H1 (cell line): Measurements from ENCODE around the gene MARK3.

Source experiments
- CTCF ChIP-seq, 3 experiments: IDR thresholded peaks; 1 replicate in 2 of 3; 2 replicates in 1 of 3; pipeline versions ENCODE4 v1.5.1 to v1.6.1; 2011; ENCODE audit warnings: low read length in 3 of 3, mild to moderate bottlenecking in 3 of 3, inconsistent platforms in 2 of 3, low read depth in 1 of 3, moderate library complexity in 1 of 3; ENCODE audit not compliant: insufficient read depth in 1 of 3; ENCODE audit errors: control extremely low read depth in 1 of 3
- EGR1 ChIP-seq: IDR thresholded peaks from 2 replicates; pipeline ENCODE4 v1.6.1; 2011; ENCODE audit warnings: low read depth, low read length, borderline replicate concordance
- EZH2 ChIP-seq: fragments of 200-600 bp; sonication (generic); IDR thresholded peaks from 2 replicates; pipeline ENCODE4 v1.7.1; 2012; ENCODE audit warnings: low read depth, mild to moderate bottlenecking, moderate library complexity, low read length, inconsistent platforms; ENCODE audit not compliant: severe bottlenecking
- HDAC2 ChIP-seq, 2 experiments: fragments of 300-600 bp in 1 of 2; sonication (generic) in 1 of 2; IDR thresholded peaks; 2 replicates each; pipeline ENCODE4 v1.6.1; 2011 to 2012; ENCODE audit warnings: low read depth in 2 of 2, low read length in 2 of 2, mild to moderate bottlenecking in 2 of 2, moderate library complexity in 2 of 2, borderline replicate concordance in 1 of 2, inconsistent platforms in 1 of 2
- MAFK ChIP-seq: IDR thresholded peaks from 2 replicates; pipeline ENCODE4 v1.6.1; 2012; ENCODE audit warnings: low read depth, mild to moderate bottlenecking, improper control_type of control experiment, low read length
- MAX ChIP-seq: IDR thresholded peaks from 2 replicates; pipeline ENCODE4 v1.6.1; 2012; ENCODE audit warnings: inconsistent platforms
- POLR2A ChIP-seq, 2 experiments: IDR thresholded peaks; 1 replicate in 1 of 2; 2 replicates in 1 of 2; pipeline ENCODE4 v1.6.1; 2011; ENCODE audit warnings: low read depth in 2 of 2, low read length in 2 of 2, mild to moderate bottlenecking in 2 of 2; ENCODE audit errors: control extremely low read depth in 1 of 2
- POLR2AphosphoS5 ChIP-seq: IDR thresholded peaks from 2 replicates; pipeline ENCODE4 v1.6.1; 2011; ENCODE audit warnings: low read depth, low read length
- RFX5 ChIP-seq: IDR thresholded peaks from 2 replicates; pipeline ENCODE4 v1.6.1; 2011; ENCODE audit warnings: low read depth, low read length, improper control_type of control experiment, borderline replicate concordance
- SIN3A ChIP-seq, 2 experiments: IDR thresholded peaks in 1 of 2; conservative IDR thresholded peaks in 1 of 2; 2 replicates each; pipeline ENCODE4 v1.6.1; 2011 to 2012; ENCODE audit warnings: low read length in 2 of 2, improper control_type of control experiment in 1 of 2, low read depth in 1 of 2, mild to moderate bottlenecking in 1 of 2
- TAF1 ChIP-seq: IDR thresholded peaks from 2 replicates; pipeline ENCODE4 v1.6.1; 2011; ENCODE audit warnings: mild to moderate bottlenecking, low read depth, low read length
- USF2 ChIP-seq: IDR thresholded peaks from 2 replicates; pipeline ENCODE4 v1.6.1; 2011; ENCODE audit warnings: low read length, improper control_type of control experiment
- YY1 ChIP-seq: IDR thresholded peaks from 2 replicates; pipeline ENCODE4 v1.6.1; 2011; ENCODE audit warnings: low read depth, mild to moderate bottlenecking, low read length

- TF ChIP-seq POLR2A (IDR thresholded peaks at IDR 0.05; ENCODE audit: control extremely low read depth in 1 of 2, low read depth in 2 of 2, low read length in 2 of 2) (no peak), MAFK (no peak), CTCF (IDR thresholded peaks at IDR 0.05; ENCODE audit: control extremely low read depth in 1 of 3, insufficient read depth in 1 of 3, low read depth in 1 of 3, low read length in 3 of 3) (no peak), MAX (no peak), SIN3A (conservative IDR thresholded peaks at IDR 0.05 in 1 of 2, IDR thresholded peaks at IDR 0.05 in 1 of 2; ENCODE audit: low read depth in 1 of 2, low read length in 2 of 2) (no peak), EZH2 (no peak), POLR2AphosphoS5 (no peak), USF2 (no peak), HDAC2 (IDR thresholded peaks at IDR 0.05; ENCODE audit: borderline replicate concordance in 1 of 2, low read depth in 2 of 2, low read length in 2 of 2) (no peak), TAF1 (no peak), YY1 (no peak), EGR1 (no peak), RFX5 (no peak)
Measured at GRCh38 chr14:103489621-103490020, 104.4 kb downstream of the MARK3 start.
